H9 (cell line): Measurements from ENCODE around the gene TNIK. TPM values are rescaled to one million over a fixed set of nuclear protein-coding genes. Genes with fewer than 3 reads are reported as not detected.

Experiments
- DNase-seq: peaks from one replicate; pipeline ENCODE4 v3.0.0-alpha.2; 2017
- H2AFZ ChIP-seq: one replicate; pipeline ENCODE4 v1.6.1; 2013; ENCODE audit warnings: mild to moderate bottlenecking, low read length, control low read depth, moderate library complexity
- H2AK5ac ChIP-seq: 2 replicates; pipeline ENCODE4 v1.6.1; 2013; ENCODE audit warnings: low read length, control low read depth, mixed read lengths; ENCODE audit not compliant: insufficient read length
- H2BK120ac ChIP-seq: one replicate; pipeline ENCODE4 v1.6.1; 2013; ENCODE audit warnings: low read depth, mild to moderate bottlenecking, low read length, control low read depth, inconsistent platforms; ENCODE audit not compliant: poor library complexity, severe bottlenecking
- H2BK12ac ChIP-seq: 2 replicates; pipeline ENCODE4 v1.6.1; 2013; ENCODE audit warnings: low read length, control low read depth, mixed read lengths, low read depth; ENCODE audit not compliant: insufficient read length
- H2BK15ac ChIP-seq: 2 replicates; pipeline ENCODE4 v1.6.1; 2013; ENCODE audit warnings: low read depth, low read length, control low read depth
- H2BK20ac ChIP-seq: one replicate; pipeline ENCODE4 v1.6.1; 2013; ENCODE audit warnings: low read depth, mild to moderate bottlenecking, low read length, control low read depth, inconsistent platforms; ENCODE audit not compliant: poor library complexity, severe bottlenecking
- H2BK5ac ChIP-seq: 2 replicates; pipeline ENCODE4 v1.6.1; 2013; ENCODE audit warnings: low read length, control low read depth, mixed read lengths; ENCODE audit not compliant: insufficient read length
- H3K14ac ChIP-seq: 2 replicates; pipeline ENCODE4 v1.6.1; 2013; ENCODE audit warnings: low read length, control low read depth; ENCODE audit not compliant: insufficient read depth
- H3K18ac ChIP-seq: 2 replicates; pipeline ENCODE4 v1.6.1; 2013; ENCODE audit warnings: low read depth, mild to moderate bottlenecking, mixed read lengths, low read length, control low read depth; ENCODE audit not compliant: insufficient read length
- H3K23ac ChIP-seq: 2 replicates; pipeline ENCODE4 v1.6.1; 2013; ENCODE audit warnings: low read length, control low read depth, mixed read lengths, low read depth; ENCODE audit not compliant: insufficient read length
- H3K23me2 ChIP-seq: 2 replicates; pipeline ENCODE4 v1.6.1; 2013; ENCODE audit warnings: low read depth, mild to moderate bottlenecking, mixed read lengths, low read length, control low read depth; ENCODE audit not compliant: insufficient read length, poor library complexity, severe bottlenecking
- H3K27ac ChIP-seq: 2 replicates; pipeline ENCODE4 v1.5.1; 2013; ENCODE audit warnings: low read length, control low read depth, mixed read lengths, low read depth; ENCODE audit not compliant: insufficient read length
- H3K27me3 ChIP-seq: 2 replicates; pipeline ENCODE4 v1.6.1; 2013; ENCODE audit warnings: low read length, control low read depth, inconsistent platforms; ENCODE audit not compliant: insufficient read depth
- H3K4ac ChIP-seq: 2 replicates; pipeline ENCODE4 v1.6.1; 2013; ENCODE audit warnings: low read depth, mild to moderate bottlenecking, control low read depth, inconsistent platforms, low read length, moderate library complexity
- H3K4me1 ChIP-seq: 2 replicates; pipeline ENCODE4 v1.6.1; 2013; ENCODE audit warnings: low read length, control low read depth, inconsistent platforms; ENCODE audit not compliant: insufficient read depth
- H3K4me2 ChIP-seq: 2 replicates; pipeline ENCODE4 v1.6.1; 2013; ENCODE audit warnings: low read length, control low read depth, mixed read lengths; ENCODE audit not compliant: insufficient read length, insufficient read depth
- H3K56ac ChIP-seq: 2 replicates; pipeline ENCODE4 v1.6.1; 2013; ENCODE audit warnings: low read depth, mild to moderate bottlenecking, mixed read lengths, low read length, control low read depth; ENCODE audit not compliant: insufficient read length
- H3K79me1 ChIP-seq: 2 replicates; pipeline ENCODE4 v1.6.1; 2013; ENCODE audit warnings: low read depth, mild to moderate bottlenecking, moderate library complexity, low read length, control low read depth, inconsistent platforms; ENCODE audit not compliant: insufficient read depth, poor library complexity, severe bottlenecking
- H3K79me2 ChIP-seq: 2 replicates; pipeline ENCODE4 v1.6.1; 2013; ENCODE audit warnings: low read length, control low read depth, inconsistent platforms; ENCODE audit not compliant: insufficient read depth
- H3K9ac ChIP-seq: 2 replicates; pipeline ENCODE4 v1.6.1; 2013; ENCODE audit warnings: low read length, control low read depth, mixed read lengths; ENCODE audit not compliant: insufficient read length; ENCODE audit errors: extremely low read depth
- H3K9me3 ChIP-seq: one replicate; pipeline ENCODE4 v1.6.1; 2013; ENCODE audit warnings: low read depth, low read length, inconsistent platforms; ENCODE audit not compliant: control insufficient read depth
- H3T11ph ChIP-seq: one replicate; pipeline ENCODE4 v1.6.1; 2013; ENCODE audit warnings: mild to moderate bottlenecking, low read length, control low read depth, inconsistent platforms
- H4K20me1 ChIP-seq: one replicate; pipeline ENCODE4 v1.6.1; 2013; ENCODE audit not compliant: control insufficient read depth, insufficient read length, insufficient read depth
- H4K5ac ChIP-seq: 2 replicates; pipeline ENCODE4 v1.6.1; 2013; ENCODE audit warnings: low read depth, mild to moderate bottlenecking, mixed read lengths, low read length, control low read depth; ENCODE audit not compliant: insufficient read length
- H4K8ac ChIP-seq: replicated peaks from 2 replicates; pipeline ENCODE4 v1.6.1; 2013; ENCODE audit warnings: low read length, control low read depth, mixed read lengths, low read depth; ENCODE audit not compliant: insufficient read length
- H4K91ac ChIP-seq: 2 replicates; pipeline ENCODE4 v1.6.1; 2013; ENCODE audit warnings: low read depth, mild to moderate bottlenecking, moderate library complexity, mixed read lengths, low read length, control low read depth; ENCODE audit not compliant: insufficient read length
- H3K27ac Mint-ChIP-seq, 3 experiments: 2 replicates in 2 of 3; 3 replicates in 1 of 3; pipeline ENCODE4 v1.8.0; 2020 to 2021; ENCODE audit warnings: mixed read lengths in 3 of 3, mild to moderate bottlenecking in 1 of 3, moderate library complexity in 1 of 3
- H3K27me3 Mint-ChIP-seq: 2 replicates; pipeline ENCODE4 v1.8.0; 2021; ENCODE audit warnings: low read depth, mild to moderate bottlenecking, moderate library complexity, mixed read lengths
- H3K36me3 Mint-ChIP-seq, 3 experiments: 2 replicates in 2 of 3; 3 replicates in 1 of 3; pipeline ENCODE4 v1.8.0; 2020 to 2021; ENCODE audit warnings: low read depth in 3 of 3, mixed read lengths in 3 of 3; ENCODE audit not compliant: insufficient read depth in 1 of 3
- H3K4me1 Mint-ChIP-seq, 2 experiments: 2 replicates each; pipeline ENCODE4 v1.8.0; 2020; ENCODE audit warnings: mixed read lengths in 2 of 2
- H3K4me3 Mint-ChIP-seq, 2 experiments: 2 replicates in 1 of 2; 3 replicates in 1 of 2; pipeline ENCODE4 v1.8.0; 2020 to 2021; ENCODE audit warnings: mild to moderate bottlenecking in 2 of 2, mixed read lengths in 2 of 2, moderate library complexity in 1 of 2
- H3K9me3 Mint-ChIP-seq, 2 experiments: 2 replicates in 1 of 2; 3 replicates in 1 of 2; pipeline ENCODE4 v1.8.0; 2020; ENCODE audit warnings: mild to moderate bottlenecking in 2 of 2, mixed read lengths in 2 of 2, moderate library complexity in 1 of 2
- WGBS: extraction: QIAGEN DNeasy Blood & Tissue Kit; methylation state at CpG from one replicate; pipeline ENCODE4 v1.1.7; 2013; ENCODE audit warnings: missing lambda C conversion rate, low lambda C conversion rate, mixed read lengths; ENCODE audit not compliant: insufficient read length; ENCODE audit errors: extremely low coverage; 5-methylcytosine and 5-hydroxymethylcytosine counted together
- total RNA-seq: library from RNA; stranded (reverse); gene quantifications from 2 replicates; pipeline ENCODE4 v1.2.1, GENCODE V29; 2021
- TF ChIP-seq, protein P1 (sequence below): fragments of 200-600 bp; sonication (generic); conservative IDR thresholded peaks from 3 replicates; pipeline ENCODE4 v1.8.0; 2021; ENCODE audit warnings: antibody characterized with exemption, mild to moderate bottlenecking

TNIK gene
- total RNA-seq, 1 experiment from 2014 or later: 15.9 TPM

- H3K79me2 ChIP-seq: no peaks in the 10 kb centered on the region; the same call in 1 of the 2 replicates
- no peak overlapping the region for H2AFZ ChIP-seq
- no peaks in the 10 kb centered on the region for H3K23me2 ChIP-seq
- peaks cover 17 to 22% of the 10 kb centered on the region in 2 experiments for H3K4me1 Mint-ChIP-seq
- H3K56ac ChIP-seq: no peak overlapping the region
- no peak overlapping the region for H3K4me3 Mint-ChIP-seq
- no peak overlapping the region for H3T11ph ChIP-seq
- no peaks in the 10 kb centered on the region for H3K36me3 Mint-ChIP-seq
- no peaks in the 10 kb centered on the region for H3K79me1 ChIP-seq
- H3K9ac ChIP-seq: no peak overlapping the region
- TF ChIP-seq, protein P1, sequence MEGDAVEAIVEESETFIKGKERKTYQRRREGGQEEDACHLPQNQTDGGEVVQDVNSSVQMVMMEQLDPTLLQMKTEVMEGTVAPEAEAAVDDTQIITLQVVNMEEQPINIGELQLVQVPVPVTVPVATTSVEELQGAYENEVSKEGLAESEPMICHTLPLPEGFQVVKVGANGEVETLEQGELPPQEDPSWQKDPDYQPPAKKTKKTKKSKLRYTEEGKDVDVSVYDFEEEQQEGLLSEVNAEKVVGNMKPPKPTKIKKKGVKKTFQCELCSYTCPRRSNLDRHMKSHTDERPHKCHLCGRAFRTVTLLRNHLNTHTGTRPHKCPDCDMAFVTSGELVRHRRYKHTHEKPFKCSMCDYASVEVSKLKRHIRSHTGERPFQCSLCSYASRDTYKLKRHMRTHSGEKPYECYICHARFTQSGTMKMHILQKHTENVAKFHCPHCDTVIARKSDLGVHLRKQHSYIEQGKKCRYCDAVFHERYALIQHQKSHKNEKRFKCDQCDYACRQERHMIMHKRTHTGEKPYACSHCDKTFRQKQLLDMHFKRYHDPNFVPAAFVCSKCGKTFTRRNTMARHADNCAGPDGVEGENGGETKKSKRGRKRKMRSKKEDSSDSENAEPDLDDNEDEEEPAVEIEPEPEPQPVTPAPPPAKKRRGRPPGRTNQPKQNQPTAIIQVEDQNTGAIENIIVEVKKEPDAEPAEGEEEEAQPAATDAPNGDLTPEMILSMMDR: no peak
- H3K14ac ChIP-seq: no peak overlapping the region
- WGBS: no CpG with 5 or more reads among the region's 2 CpGs
- no peaks in the 10 kb centered on the region for H3K9me3 ChIP-seq
- H2AK5ac ChIP-seq: no peak overlapping the region
- H2BK20ac ChIP-seq: no peak overlapping the region
- H3K27me3 ChIP-seq: no peaks in the 10 kb centered on the region
- H3K27ac Mint-ChIP-seq: no peak overlapping the region
- H4K20me1 ChIP-seq: no peaks in the 10 kb centered on the region
- H3K23ac ChIP-seq: no peak overlapping the region
- H4K8ac ChIP-seq: no peak overlapping the region
- no peak overlapping the region for H3K18ac ChIP-seq
- H3K4me2 ChIP-seq: no peak overlapping the region
- H2BK15ac ChIP-seq: no peak overlapping the region
- H3K4ac ChIP-seq: no peak overlapping the region
- H4K5ac ChIP-seq: no peak overlapping the region
- no peak overlapping the region for H2BK12ac ChIP-seq
- no peak overlapping the region for H4K91ac ChIP-seq
- H2BK120ac ChIP-seq: no peak overlapping the region
- 0 out of 2 replicates have a peak, but pooled peaks cover 3% of the 10 kb centered on the region for H3K4me1 ChIP-seq
- no peaks in the 10 kb centered on the region for H3K27me3 Mint-ChIP-seq
- DNase-seq: no peak
- H3K9me3 Mint-ChIP-seq: no peaks in the 10 kb centered on the region
- no peak overlapping the region for H3K27ac ChIP-seq
- no peak overlapping the region for H2BK5ac ChIP-seq
These were observed 143.0 kb downstream of the TNIK start for GRCh38 chr3:171317171-171317570.
